Measurements from ENCODE around the gene FAM3C. TPM values are rescaled to one million over a fixed set of nuclear protein-coding genes. Genes with fewer than 3 reads are reported as not detected.

FAM3C gene
- total RNA-seq, 1 donor from 2014 or later = 38.6 TPM

GRCh38 chr7:121336579-121336978 is 59.5 kb downstream of the FAM3C start:
- no peak for TF ChIP-seq CTCF (IDR thresholded peaks at IDR 0.05)
- Mint-ChIP-seq H3K9me3 (ENCODE audit: low read depth) (no peaks in the 10 kb centered on the region), H3K4me1 (ENCODE audit: low read depth) (peaks cover 4% of the 10 kb centered on the region), H3K4me3 (ENCODE audit: unreplicated experiment) (no peak overlapping the region), H3K27me3 (ENCODE audit: low read depth) (peaks cover 2% of the 10 kb centered on the region), H3K36me3 (ENCODE audit: low read depth) (no peaks in the 10 kb centered on the region), H3K27ac (ENCODE audit: unreplicated experiment) (no peak overlapping the region)
- no peak for DNase-seq (ENCODE audit: low spot score)

- peaks cover 12% of the 10 kb centered on the region for H3K27me3 Mint-ChIP-seq (ENCODE audit: low read depth)
- TF ChIP-seq CTCF (IDR thresholded peaks at IDR 0.05) = no peak
- peaks cover 9% of the 10 kb centered on the region for H3K4me1 Mint-ChIP-seq (ENCODE audit: low read depth)
- H3K36me3 Mint-ChIP-seq (ENCODE audit: low read depth) = no peaks in the 10 kb centered on the region
- no peaks in the 10 kb centered on the region for H3K9me3 Mint-ChIP-seq (ENCODE audit: low read depth)
- H3K27ac Mint-ChIP-seq (ENCODE audit: unreplicated experiment) = no peak overlapping the region
- DNase-seq (ENCODE audit: low spot score) = no peak
- H3K4me3 Mint-ChIP-seq (ENCODE audit: unreplicated experiment) = no peak overlapping the region
These were observed 61.0 kb downstream of the FAM3C start for GRCh38 chr7:121334875-121335648.

DNA sequence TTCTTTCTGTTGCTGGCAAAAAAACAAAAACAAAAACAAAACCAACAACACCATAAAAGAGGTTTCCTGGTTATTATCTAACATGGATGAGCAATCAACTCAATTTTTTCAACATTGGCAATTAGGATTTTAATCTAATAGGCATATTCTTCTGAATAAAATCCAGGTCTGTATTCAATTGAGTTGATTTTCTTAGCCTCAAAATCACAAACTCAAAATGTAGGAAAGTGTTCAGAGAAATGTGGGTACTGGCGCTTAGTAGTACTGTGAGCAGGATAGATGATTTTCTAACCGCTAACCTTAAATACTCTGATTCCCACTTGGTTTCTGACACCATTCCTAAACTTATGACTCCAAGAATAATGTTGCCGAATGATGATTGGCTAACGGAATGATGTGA is 61.7 kb downstream of the FAM3C start:
- no peak for DNase-seq (ENCODE audit: low spot score)
- Mint-ChIP-seq H3K4me3 (ENCODE audit: unreplicated experiment) (no peak overlapping the region), H3K9me3 (ENCODE audit: low read depth) (no peaks in the 10 kb centered on the region), H3K4me1 (ENCODE audit: low read depth) (peaks cover 16% of the 10 kb centered on the region), H3K36me3 (ENCODE audit: low read depth) (no peaks in the 10 kb centered on the region), H3K27ac (ENCODE audit: unreplicated experiment) (no peak overlapping the region), H3K27me3 (ENCODE audit: low read depth) (peaks cover 18% of the 10 kb centered on the region)
- no peak for TF ChIP-seq CTCF (IDR thresholded peaks at IDR 0.05)

DNA sequence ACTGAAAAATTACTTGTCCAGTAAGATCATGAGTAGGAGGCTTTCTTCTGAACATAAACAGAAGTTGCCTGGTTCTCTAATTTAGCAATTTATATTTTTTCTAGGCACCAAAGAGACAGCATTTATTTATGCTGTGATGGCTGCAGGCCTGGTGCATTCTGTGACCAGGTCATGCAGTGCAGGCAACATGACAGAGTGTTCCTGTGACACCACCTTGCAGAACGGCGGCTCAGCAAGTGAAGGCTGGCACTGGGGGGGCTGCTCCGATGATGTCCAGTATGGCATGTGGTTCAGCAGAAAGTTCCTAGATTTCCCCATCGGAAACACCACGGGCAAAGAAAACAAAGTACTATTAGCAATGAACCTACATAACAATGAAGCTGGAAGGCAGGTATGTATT is 64.5 kb downstream of the FAM3C start:
- no peak overlapping the region for H3K27ac Mint-ChIP-seq (ENCODE audit: unreplicated experiment)
- no peaks in the 10 kb centered on the region for H3K36me3 Mint-ChIP-seq (ENCODE audit: low read depth)
- no peak overlapping the region for H3K4me3 Mint-ChIP-seq (ENCODE audit: unreplicated experiment)
- DNase-seq (ENCODE audit: low spot score) = no peak
- no peak for TF ChIP-seq CTCF (IDR thresholded peaks at IDR 0.05)
- H3K27me3 Mint-ChIP-seq (ENCODE audit: low read depth) = peaks cover 29% of the 10 kb centered on the region
- H3K4me1 Mint-ChIP-seq (ENCODE audit: low read depth) = peaks cover 26% of the 10 kb centered on the region
- H3K9me3 Mint-ChIP-seq (ENCODE audit: low read depth) = no peaks in the 10 kb centered on the region

- H3K27me3 Mint-ChIP-seq (ENCODE audit: low read depth) = peaks cover 29% of the 10 kb centered on the region
- no peaks in the 10 kb centered on the region for H3K9me3 Mint-ChIP-seq (ENCODE audit: low read depth)
- no peak overlapping the region for H3K4me3 Mint-ChIP-seq (ENCODE audit: unreplicated experiment)
- no peak for TF ChIP-seq CTCF (IDR thresholded peaks at IDR 0.05)
- DNase-seq (ENCODE audit: low spot score) = no peak
- H3K36me3 Mint-ChIP-seq (ENCODE audit: low read depth) = no peaks in the 10 kb centered on the region
- H3K4me1 Mint-ChIP-seq (ENCODE audit: low read depth) = peaks cover 26% of the 10 kb centered on the region
- no peak overlapping the region for H3K27ac Mint-ChIP-seq (ENCODE audit: unreplicated experiment)
These were observed 65.1 kb downstream of the FAM3C start for GRCh38 chr7:121331048-121331447.

Data from chondrocyte (in vitro differentiated cells).